ENCODE data around the gene LYRM4. TPM values are rescaled to one million over a fixed set of nuclear protein-coding genes. Genes with fewer than 3 reads are reported as not detected.
A peak's percentile ranks its signal among the peaks of the same experiment; 100 is the strongest.

Gene LYRM4
- total RNA-seq, 1 donor from 2014 or later, result 27.1 TPM

GRCh38 chr6:5089481-5090438 lies 171.0 kb downstream of the LYRM4 start:
- DNase-seq (ENCODE audit: extremely low spot score, unreplicated experiment), result no peak
- Mint-ChIP-seq H3K9me3 (ENCODE audit: unreplicated experiment) (no peaks in the 10 kb centered on the region), H3K4me3 (ENCODE audit: unreplicated experiment) (no peak overlapping the region), H3K27me3 (ENCODE audit: unreplicated experiment) (peaks cover 17% of the 10 kb centered on the region), H3K4me1 (ENCODE audit: unreplicated experiment) (peaks cover 13% of the 10 kb centered on the region), H3K36me3 (ENCODE audit: unreplicated experiment) (no peaks in the 10 kb centered on the region), H3K27ac (ENCODE audit: unreplicated experiment) (no peak overlapping the region)
- no peak for TF ChIP-seq CTCF (IDR thresholded peaks at IDR 0.05)

- Mint-ChIP-seq H3K36me3 (ENCODE audit: unreplicated experiment) (no peaks in the 10 kb centered on the region), H3K27me3 (ENCODE audit: unreplicated experiment) (peaks cover 17% of the 10 kb centered on the region), H3K27ac (ENCODE audit: unreplicated experiment) (no peak overlapping the region), H3K4me3 (ENCODE audit: unreplicated experiment) (no peak overlapping the region), H3K9me3 (ENCODE audit: unreplicated experiment) (no peaks in the 10 kb centered on the region), H3K4me1 (ENCODE audit: unreplicated experiment) (peaks cover 5% of the 10 kb centered on the region)
- DNase-seq (ENCODE audit: extremely low spot score, unreplicated experiment), result no peak
- TF ChIP-seq CTCF (IDR thresholded peaks at IDR 0.05), result no peak
Measured at GRCh38 chr6:5088780-5089179, 172.0 kb downstream of the LYRM4 start.

GRCh38 chr6:5087389-5087788 lies 173.4 kb downstream of the LYRM4 start:
- Mint-ChIP-seq H3K4me3 (ENCODE audit: unreplicated experiment) (no peak overlapping the region), H3K27me3 (ENCODE audit: unreplicated experiment) (peaks cover 17% of the 10 kb centered on the region), H3K36me3 (ENCODE audit: unreplicated experiment) (no peaks in the 10 kb centered on the region), H3K27ac (ENCODE audit: unreplicated experiment) (no peak overlapping the region), H3K4me1 (ENCODE audit: unreplicated experiment) (peaks cover 7% of the 10 kb centered on the region), H3K9me3 (ENCODE audit: unreplicated experiment) (no peaks in the 10 kb centered on the region)
- no peak for TF ChIP-seq CTCF (IDR thresholded peaks at IDR 0.05)
- peak; percentile 62 for DNase-seq (ENCODE audit: extremely low spot score, unreplicated experiment)

- Mint-ChIP-seq H3K4me1 (ENCODE audit: unreplicated experiment) (peaks cover 9% of the 10 kb centered on the region), H3K9me3 (ENCODE audit: unreplicated experiment) (no peaks in the 10 kb centered on the region), H3K27ac (ENCODE audit: unreplicated experiment) (no peak overlapping the region), H3K27me3 (ENCODE audit: unreplicated experiment) (peaks cover 9% of the 10 kb centered on the region), H3K4me3 (ENCODE audit: unreplicated experiment) (peak overlapping the region; percentile 29), H3K36me3 (ENCODE audit: unreplicated experiment) (no peaks in the 10 kb centered on the region)
- no peak for TF ChIP-seq CTCF (IDR thresholded peaks at IDR 0.05)
- peak; percentile 72 for DNase-seq (ENCODE audit: extremely low spot score, unreplicated experiment)
Measured at GRCh38 chr6:5086294-5086890, 174.4 kb downstream of the LYRM4 start.

GRCh38 chr6:5085648-5086293 lies 175.0 kb downstream of the LYRM4 start:
- Mint-ChIP-seq H3K27me3 (ENCODE audit: unreplicated experiment) (peaks cover 7% of the 10 kb centered on the region), H3K36me3 (ENCODE audit: unreplicated experiment) (no peaks in the 10 kb centered on the region), H3K4me3 (ENCODE audit: unreplicated experiment) (peak overlapping the region; percentile 67), H3K27ac (ENCODE audit: unreplicated experiment) (no peak overlapping the region), H3K4me1 (ENCODE audit: unreplicated experiment) (peaks cover 9% of the 10 kb centered on the region), H3K9me3 (ENCODE audit: unreplicated experiment) (no peaks in the 10 kb centered on the region)
- no peak for DNase-seq (ENCODE audit: extremely low spot score, unreplicated experiment)
- no peak for TF ChIP-seq CTCF (IDR thresholded peaks at IDR 0.05)

Measured in osteocyte (in vitro differentiated cells).